HPDE6-E6E7 (cell line): ENCODE data around the gene FABP3.

Experiments used
- DNase-seq: peaks from one replicate; pipeline ENCODE4 v3.0.0; 2011; ENCODE audit warnings: missing footprints; ENCODE audit errors: extremely low spot score

Gene FABP3

GRCh38 chr1:31372051-31372450 lies 825 bp downstream of the FABP3 start:
- no peak for DNase-seq

GRCh38 chr1:31371121-31371959 lies 1.5 kb downstream of the FABP3 start:
- no peak for DNase-seq

- no peak for DNase-seq
Measured at GRCh38 chr1:31370565-31370964, 2.3 kb downstream of the FABP3 start.

- no peak for DNase-seq
Measured at GRCh38 chr1:31370021-31370420, 2.9 kb downstream of the FABP3 start.

GRCh38 chr1:31368611-31369107 lies 4.2 kb downstream of the FABP3 start:
- no peak for DNase-seq

GRCh38 chr1:31366796-31367195 lies 6.1 kb downstream of the FABP3 start:
- DNase-seq, result no peak

- DNase-seq, result no peak
Measured at GRCh38 chr1:31364561-31365250, 8.2 kb downstream of the FABP3 start.

- no peak for DNase-seq
Measured at GRCh38 chr1:31362032-31362431, 10.8 kb downstream of the FABP3 start.

GRCh38 chr1:31361607-31362006 lies 11.3 kb downstream of the FABP3 start:
- no peak for DNase-seq

GRCh38 chr1:31356427-31356826 lies 16.4 kb downstream of the FABP3 start:
- DNase-seq, result no peak

GRCh38 chr1:31354283-31354682 lies 18.6 kb downstream of the FABP3 start:
- DNase-seq, result no peak

- DNase-seq, result no peak
Measured at GRCh38 chr1:31348449-31348848, 24.4 kb downstream of the FABP3 start.

GRCh38 chr1:31346785-31347184 lies 26.1 kb downstream of the FABP3 start:
- no peak for DNase-seq

GRCh38 chr1:31345635-31346034 lies 27.2 kb downstream of the FABP3 start:
- no peak for DNase-seq

- DNase-seq, result no peak
Measured at GRCh38 chr1:31344503-31344902, 28.4 kb downstream of the FABP3 start.

- no peak for DNase-seq
Measured at GRCh38 chr1:31336687-31337467, 36.0 kb downstream of the FABP3 start.

GRCh38 chr1:31335007-31335406 lies 37.9 kb downstream of the FABP3 start:
- DNase-seq, result peak; percentile 16

GRCh38 chr1:31327381-31327780 lies 45.5 kb downstream of the FABP3 start:
- no peak for DNase-seq

GRCh38 chr1:31326461-31326860 lies 46.4 kb downstream of the FABP3 start:
- DNase-seq, result no peak

- DNase-seq, result no peak
Measured at GRCh38 chr1:31324992-31325391, 47.9 kb downstream of the FABP3 start.

- DNase-seq, result no peak
Measured at GRCh38 chr1:31324093-31324492, 48.8 kb downstream of the FABP3 start.

- DNase-seq, result no peak
Measured at GRCh38 chr1:31318146-31318545, 54.7 kb downstream of the FABP3 start.
